Renal pelvis (tissue), 12 donors: ENCODE measurements around the gene IL36B. TPM values are rescaled to one million over a fixed set of nuclear protein-coding genes. Genes with fewer than 3 reads are reported as not detected.
"Not testable (repeated sequence)": the region's sequence is repeated elsewhere in the genome, so short reads cannot be mapped to it uniquely, and the experiment has no call there.

Experiments used
- DNase-seq: peaks from one replicate; pipeline ENCODE4 v3.0.0-alpha.2; 2013
- long read RNA-seq, 16 experiments: transcript quantifications; one replicate each; lab custom pipeline, GENCODE V29; 2026
- polyA plus RNA-seq, 3 donors: library from polyadenylated mRNA; unstranded; fragments of 120-200 nt; gene quantifications; one replicate each; pipeline ENCODE4 v1.2.1, GENCODE V29; 2013; ENCODE audit not compliant: insufficient read length in 3 of 3

The IL36B gene
- polyA plus RNA-seq: not detected
- long read RNA-seq, donor 1: 0 reads
- long read RNA-seq, donor 2: 0 reads
- long read RNA-seq, donor 3: 0 reads
- long read RNA-seq, donor 4: 0 reads
- long read RNA-seq, donor 5: 0 reads
- long read RNA-seq, donor 6: 0 reads
- long read RNA-seq, donor 7: 0 reads
- long read RNA-seq, donor 8: 0 reads
- long read RNA-seq, donor 9: 0 reads
- long read RNA-seq, donor 10: 0 reads
- long read RNA-seq, donor 11: 0 reads
- long read RNA-seq, donor 12: 0 reads
- long read RNA-seq, donor 13: 0 reads
- long read RNA-seq, donor 14: 0 reads
- long read RNA-seq, donor 15: 0 reads
- long read RNA-seq, donor 16: 0 reads

GRCh38 chr2:113052396-113052917, at the start of gene IL36B:
Gene IL36B, minus strand, starts transcription at chr2:113052867.
- DNase-seq: no peak

- no peak for DNase-seq
Observed at GRCh38 chr2:113102133-113102532, 49.5 kb upstream of the IL36B start.

- DNase-seq: no peak
Observed at GRCh38 chr2:113098532-113098931, 45.9 kb upstream of the IL36B start.

- no peak for DNase-seq
Observed at GRCh38 chr2:113098041-113098440, 45.4 kb upstream of the IL36B start.

GRCh38 chr2:113096842-113097618, 44.4 kb upstream of the IL36B start:
- DNase-seq: not testable (repeated sequence)

- DNase-seq: not testable (repeated sequence)
Observed at GRCh38 chr2:113096306-113096705, 43.6 kb upstream of the IL36B start.

GRCh38 chr2:113093613-113093977, 40.9 kb upstream of the IL36B start:
- DNase-seq: no peak

GRCh38 chr2:113092864-113093612, 40.4 kb upstream of the IL36B start:
- DNase-seq: no peak

GRCh38 chr2:113091231-113091896, 38.7 kb upstream of the IL36B start:
- no peak for DNase-seq

- no peak for DNase-seq
Observed at GRCh38 chr2:113089916-113090315, 37.2 kb upstream of the IL36B start.

- no peak for DNase-seq
Observed at GRCh38 chr2:113088213-113088992, 35.7 kb upstream of the IL36B start.

- DNase-seq: no peak
Observed at GRCh38 chr2:113085542-113085941, 32.9 kb upstream of the IL36B start.

- no peak for DNase-seq
Observed at GRCh38 chr2:113084249-113085000, 31.8 kb upstream of the IL36B start.

GRCh38 chr2:113083296-113083695, 30.6 kb upstream of the IL36B start:
- DNase-seq: no peak

GRCh38 chr2:113081488-113082210, 29.0 kb upstream of the IL36B start:
- no peak for DNase-seq

- no peak for DNase-seq
Observed at GRCh38 chr2:113080134-113080533, 27.5 kb upstream of the IL36B start.

GRCh38 chr2:113079131-113079530, 26.5 kb upstream of the IL36B start:
- DNase-seq: no peak

- no peak for DNase-seq
Observed at GRCh38 chr2:113078350-113078839, 25.7 kb upstream of the IL36B start.

- no peak for DNase-seq
Observed at GRCh38 chr2:113077921-113078320, 25.3 kb upstream of the IL36B start.
